Cardiac septum (tissue), 1 donor: ENCODE data around the gene DYNLT2. TPM values are rescaled to one million over a fixed set of nuclear protein-coding genes. Genes with fewer than 3 reads are reported as not detected.

ENCODE experiments used
- DNase-seq: peaks from one replicate; pipeline ENCODE4 v3.0.0-alpha.2; 2020; ENCODE audit warnings: low spot score
- intact Hi-C: fragments of 100-400 bp; cut with DNase I; formaldehyde crosslinking; loops from one replicate; pipeline ENCODE4 v1.14.0; 2022
- total RNA-seq: library from RNA; stranded (reverse); fragmentation: NEBNext Ultra II Directional; extraction: Animal tissue kit (Norgen Biotek cat#: 25700); gene quantifications from one replicate; pipeline ENCODE4 v1.2.1, GENCODE V29; 2021
- donor health status: DM: no; HTN: no; CAD: no.

Gene DYNLT2
- total RNA-seq, 1 donor from 2014 or later: 0.83 TPM

DNA sequence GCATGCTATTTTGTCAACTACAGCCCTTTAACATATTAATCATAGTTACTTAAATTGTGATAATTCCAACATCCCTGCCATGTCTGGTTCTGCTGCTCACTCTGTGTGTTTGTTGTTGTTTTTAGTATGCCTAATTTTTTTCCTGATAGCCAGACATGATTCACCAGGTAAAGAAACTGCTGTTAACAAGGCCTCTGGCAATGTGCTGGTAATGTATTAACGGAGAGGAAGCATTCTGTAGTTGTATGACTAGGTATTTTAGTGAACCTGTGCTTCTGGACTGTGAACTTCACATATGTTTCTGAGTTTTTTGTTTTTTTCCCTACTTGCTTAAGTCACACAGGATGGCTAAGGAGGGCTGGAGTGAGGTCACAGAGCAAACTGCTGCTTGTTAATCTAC is 4.8 kb downstream of the DYNLT2 start:
- no peak for DNase-seq
- intact Hi-C loops: no loop called here

DNA sequence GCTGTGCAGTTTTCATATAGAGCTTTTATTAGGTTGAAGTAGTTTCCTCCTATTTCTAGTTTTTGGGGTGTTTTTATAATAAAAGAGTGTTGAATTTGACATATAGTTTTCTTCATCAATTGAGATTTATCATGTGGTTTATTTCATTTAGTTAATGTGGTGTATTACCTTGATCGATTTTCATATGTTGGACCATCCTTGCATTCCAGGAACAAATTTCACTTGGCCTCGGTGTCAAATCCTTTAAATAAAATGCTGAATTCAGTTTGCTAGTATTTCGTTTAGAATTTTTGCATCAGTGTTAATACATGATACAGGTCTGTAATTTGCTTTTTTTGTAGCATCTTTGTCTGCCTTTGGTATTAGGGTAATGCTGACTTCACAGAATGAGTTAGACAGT is 6.0 kb downstream of the DYNLT2 start:
- DNase-seq: no peak
- intact Hi-C loops: no loop called here

DNA sequence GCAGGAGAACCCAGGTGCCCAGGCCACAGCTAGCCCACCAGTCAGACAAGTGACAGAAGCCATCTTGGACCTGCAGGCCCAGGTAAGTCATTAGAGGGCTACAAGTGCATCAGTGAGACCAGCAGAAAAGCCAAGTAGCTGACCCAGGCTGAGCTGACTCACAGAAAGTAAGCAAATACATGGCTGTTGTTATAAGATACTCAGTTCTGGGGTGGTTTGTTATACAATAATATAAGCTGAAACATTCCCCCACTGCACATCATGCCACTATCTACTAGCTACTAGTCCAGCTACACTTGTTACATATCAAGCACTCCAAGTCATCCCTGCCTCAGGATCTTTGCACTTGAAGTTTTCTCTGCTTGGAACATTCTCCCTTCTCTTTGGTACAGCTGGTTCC is 10.0 kb downstream of the DYNLT2 start:
- DNase-seq: no peak
- intact Hi-C loops: no loop called here

DNA sequence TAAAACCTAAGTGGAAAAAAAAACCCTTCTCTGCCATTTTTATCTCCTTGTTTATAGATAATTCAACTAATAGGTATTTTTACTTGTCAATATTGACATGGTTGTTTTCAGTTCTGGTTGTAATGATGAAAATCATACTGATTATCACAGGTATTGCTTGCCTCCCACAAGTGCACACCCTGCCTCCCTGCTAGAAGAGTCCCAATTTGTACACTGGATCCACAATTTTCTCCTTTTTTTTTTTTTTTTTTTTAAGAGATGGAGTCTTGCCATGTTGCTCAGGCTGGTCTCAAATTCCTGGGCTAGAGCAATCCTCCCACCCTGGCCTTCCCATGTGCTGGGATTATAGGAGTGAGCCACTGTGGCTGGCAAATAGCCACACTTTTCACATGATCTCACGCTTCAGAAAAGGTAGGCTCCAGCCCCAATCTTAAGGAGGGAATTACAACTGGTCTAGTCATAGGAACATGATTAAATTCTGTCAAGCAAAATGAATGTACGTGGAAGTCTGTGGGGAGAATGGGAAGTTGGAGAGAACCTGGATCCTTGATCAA is 12.3 kb downstream of the DYNLT2 start:
- DNase-seq: no peak
- intact Hi-C loops: no loop called here

DNA sequence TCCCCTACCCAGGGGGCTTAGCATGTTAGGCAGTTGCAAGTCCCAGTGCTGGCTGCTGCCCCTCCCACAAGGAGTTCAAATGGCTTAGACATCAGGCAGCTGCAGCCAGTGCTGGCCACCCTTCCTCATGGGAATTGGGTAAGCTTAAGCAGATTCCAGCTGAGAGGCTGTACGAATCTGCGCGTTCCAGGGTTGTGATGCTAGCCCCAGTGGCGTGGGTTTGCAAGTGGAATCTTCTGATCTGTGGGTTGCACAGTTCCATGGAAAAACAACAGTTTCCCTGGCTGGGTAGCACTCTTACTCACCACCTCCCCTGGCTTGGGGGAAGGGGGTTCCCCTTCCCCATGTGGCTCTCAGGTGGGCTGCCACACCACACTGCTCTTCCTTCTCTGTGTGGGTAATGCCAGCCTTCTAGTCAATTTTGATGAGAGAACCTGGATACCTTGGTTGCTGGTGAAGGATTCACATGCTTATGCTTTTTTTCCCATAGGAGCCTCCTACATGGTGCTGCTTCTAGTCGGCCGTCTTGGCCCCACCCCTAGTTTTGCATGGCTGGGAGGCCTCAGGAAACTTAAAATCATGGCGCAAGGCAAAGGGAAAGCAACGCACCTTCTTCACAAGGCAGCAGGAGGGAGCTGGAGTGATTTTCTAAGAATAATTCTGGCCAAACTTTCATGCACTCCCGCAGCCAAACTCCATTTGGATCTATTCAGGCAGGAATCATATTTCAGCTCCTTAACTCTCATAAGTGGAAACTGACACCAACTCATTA is 13.0 kb downstream of the DYNLT2 start:
- intact Hi-C loops: no loop called here
- no peak for DNase-seq

DNA sequence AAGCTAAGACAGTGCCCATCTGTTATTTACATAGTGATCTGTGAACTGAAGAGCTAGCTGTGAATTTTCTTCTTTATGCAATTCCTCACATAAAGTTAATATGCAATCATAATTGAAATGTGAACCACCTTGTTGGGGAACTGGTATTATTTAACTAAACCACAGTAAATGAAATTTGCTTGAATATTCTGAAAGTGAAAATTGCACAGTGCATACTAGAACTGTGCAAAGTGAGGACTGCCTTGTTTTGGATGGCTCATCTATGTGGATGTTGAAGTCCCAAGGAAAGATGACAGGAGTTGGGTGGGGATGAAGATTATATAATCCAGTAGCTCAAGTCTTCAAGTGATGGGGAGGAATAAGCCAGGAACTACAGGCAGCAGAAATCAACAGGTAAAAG is 21.4 kb downstream of the DYNLT2 start:
- intact Hi-C loops: loop anchor here (10.0 kb wide), 1 partner anchor 825 kb away; the partner anchor contains the start of genes PSMB1 and TBP

DNA sequence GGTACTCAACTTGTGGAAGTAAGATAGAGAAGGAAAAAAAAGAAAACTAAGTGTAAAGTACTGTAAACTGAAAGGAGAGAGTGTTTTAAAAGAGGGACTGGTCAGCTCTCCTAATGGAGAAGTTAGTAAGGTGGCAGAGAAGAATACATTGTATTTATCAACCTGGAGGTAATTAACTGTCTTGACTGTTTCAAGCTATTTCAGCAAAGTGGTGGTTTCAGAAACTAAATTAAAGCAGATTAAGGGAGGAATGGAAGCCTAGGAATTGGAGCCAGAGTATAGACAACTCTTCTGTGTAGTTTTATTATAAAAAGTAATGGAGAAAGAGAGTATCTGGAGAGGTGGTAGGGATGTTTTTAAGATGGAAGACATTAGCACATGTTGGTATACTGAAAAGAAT is 24.4 kb downstream of the DYNLT2 start:
- intact Hi-C loops: loop anchor here (10.0 kb wide), 1 partner anchor 828 kb away; the partner anchor contains the start of genes PSMB1 and TBP
- no peak for DNase-seq

More for the DNA sequence above, 21.4 kb downstream of the DYNLT2 start:
- no peak for DNase-seq

DNA sequence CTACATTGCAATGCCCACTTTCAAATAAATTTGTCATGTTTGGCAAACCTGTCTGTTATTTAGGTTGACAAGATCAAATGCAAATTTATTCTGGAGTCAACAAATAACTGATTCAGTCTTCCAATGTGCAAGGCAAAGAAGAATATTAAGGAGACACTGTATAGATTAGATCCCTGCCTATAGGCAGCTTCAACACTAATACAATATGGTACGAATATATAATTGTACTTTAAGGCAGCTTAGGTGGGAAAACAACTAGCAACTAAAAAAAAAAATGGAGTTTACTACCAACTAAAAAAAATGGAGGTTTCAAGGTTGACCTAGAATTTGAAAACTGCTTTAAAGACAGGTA is 25.3 kb downstream of the DYNLT2 start:
- no peak for DNase-seq
- intact Hi-C loops: loop anchor here (10.0 kb wide), 1 partner anchor 829 kb away; the partner anchor contains the start of genes PSMB1 and TBP

DNA sequence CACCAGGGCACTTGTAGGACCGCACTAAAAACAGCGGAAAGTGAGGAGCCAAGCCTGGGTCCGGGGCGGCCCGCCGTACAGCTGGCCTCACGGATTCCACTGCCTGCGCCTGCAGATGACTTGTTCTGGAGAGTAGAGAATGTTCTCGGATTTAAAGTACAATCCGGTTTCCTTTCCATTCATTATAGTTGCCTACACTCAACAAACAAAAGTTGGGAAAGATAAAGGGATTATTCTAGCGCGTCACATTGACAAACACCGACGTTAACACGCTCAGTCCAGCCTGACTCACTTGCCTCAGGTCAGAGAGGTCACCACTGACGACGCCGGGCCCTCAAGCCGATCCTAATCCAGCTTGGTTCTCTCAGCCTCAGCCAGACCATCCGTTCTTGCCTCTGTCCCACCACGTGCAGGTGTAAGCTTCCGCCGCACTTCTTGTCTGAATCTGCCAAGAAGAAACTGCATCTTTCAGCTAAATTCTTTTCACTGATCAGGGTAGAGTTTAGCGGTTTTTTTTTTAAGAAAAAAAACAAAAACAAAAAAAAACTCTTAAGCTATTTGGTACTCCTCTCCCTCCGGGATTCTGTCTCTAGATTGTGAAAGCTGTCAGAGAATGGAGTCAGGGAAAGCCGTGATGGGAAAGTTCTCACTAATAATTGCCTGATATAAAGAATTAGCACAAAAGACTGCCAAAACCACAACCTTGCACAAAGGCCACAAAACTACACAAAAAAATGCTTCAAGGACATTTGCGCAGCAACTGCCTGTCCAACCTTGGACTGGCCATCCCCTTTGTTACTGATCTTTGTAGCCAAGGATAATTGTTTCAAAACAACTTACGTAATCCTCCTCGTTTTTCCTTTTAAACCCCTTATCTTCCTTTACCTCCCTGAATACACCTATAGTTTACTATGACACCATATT is 26.0 kb downstream of the DYNLT2 start:
- no peak for DNase-seq
- intact Hi-C loops: loop anchor here (10.0 kb wide), 1 partner anchor 829 kb away; the partner anchor contains the start of genes PSMB1 and TBP

DNA sequence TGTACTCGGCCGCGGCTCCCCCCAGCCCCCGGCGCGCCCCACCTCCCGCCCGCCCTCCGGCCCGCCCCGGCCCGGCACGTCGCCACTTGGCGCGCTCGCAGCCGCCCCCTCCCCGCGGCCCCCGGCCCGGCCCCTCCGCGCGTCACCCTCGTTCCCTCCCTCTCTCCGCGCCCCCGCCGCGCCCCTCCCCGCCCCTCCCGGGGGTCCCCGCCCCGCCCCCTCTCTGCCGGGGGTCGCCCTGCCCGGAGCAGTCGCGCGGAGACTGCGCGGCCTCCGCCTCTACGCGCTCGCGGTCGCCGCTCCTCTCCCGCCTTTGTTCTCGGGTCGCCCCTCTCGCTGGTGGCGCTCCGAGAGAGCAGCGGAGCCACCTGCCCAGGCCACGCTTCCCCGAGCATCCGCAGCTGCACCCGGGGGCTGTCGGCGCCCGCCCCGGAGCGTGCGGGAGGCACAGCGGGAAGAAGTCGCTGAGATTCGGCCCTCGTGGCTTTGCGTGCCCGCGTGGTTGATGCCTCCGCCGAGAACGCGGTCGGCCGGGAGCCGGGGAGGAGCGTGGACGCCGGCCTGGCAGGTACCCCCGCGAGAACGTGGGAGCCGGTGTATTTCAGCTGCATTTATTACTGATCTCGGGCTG is 26.8 kb downstream of the DYNLT2 start, which contains the start of gene PHF10:
PHF10 (minus strand) TSS at position 7 of the 631 bp plus-strand sequence. CDS start 569 bp downstream, outside the sequence.
- intact Hi-C loops: loop anchor here (10.0 kb wide), 1 partner anchor 830 kb away; the partner anchor contains the start of genes PSMB1 and TBP
- DNase-seq: peak; percentile 80

DNA sequence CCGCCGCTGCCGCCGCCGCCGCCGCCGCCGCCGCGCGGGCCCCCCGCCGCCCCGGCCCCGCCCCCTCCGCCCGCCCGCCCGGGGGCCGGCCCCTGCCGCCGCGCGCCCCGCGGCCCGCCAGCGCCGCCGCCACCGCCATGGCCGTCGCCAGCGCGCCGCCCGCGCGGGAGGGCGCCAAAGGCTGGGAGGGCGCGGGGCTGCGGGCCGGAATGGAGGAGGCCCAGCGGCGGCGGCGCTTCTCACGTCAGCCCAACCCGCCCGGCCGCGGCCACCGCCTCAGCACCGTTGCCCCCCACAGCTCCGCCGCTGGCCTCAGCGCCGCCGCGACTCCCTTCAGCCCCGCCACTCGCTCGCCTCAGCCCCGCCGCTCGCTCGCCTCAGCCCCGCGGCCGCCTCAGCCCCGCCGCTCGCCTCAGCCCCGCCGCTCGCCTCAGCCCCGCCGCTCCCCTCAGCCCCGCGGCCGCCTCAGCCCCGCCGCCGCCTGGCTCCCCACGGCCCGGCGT is 27.3 kb downstream of the DYNLT2 start:
- intact Hi-C loops: loop anchor here (1.0 to 10.0 kb wide), 3 partner anchors 21 to 831 kb away; partner anchors contain the start of genes C6orf120, DYNLT2, ERMARD and PSMB1
- no peak for DNase-seq

DNA sequence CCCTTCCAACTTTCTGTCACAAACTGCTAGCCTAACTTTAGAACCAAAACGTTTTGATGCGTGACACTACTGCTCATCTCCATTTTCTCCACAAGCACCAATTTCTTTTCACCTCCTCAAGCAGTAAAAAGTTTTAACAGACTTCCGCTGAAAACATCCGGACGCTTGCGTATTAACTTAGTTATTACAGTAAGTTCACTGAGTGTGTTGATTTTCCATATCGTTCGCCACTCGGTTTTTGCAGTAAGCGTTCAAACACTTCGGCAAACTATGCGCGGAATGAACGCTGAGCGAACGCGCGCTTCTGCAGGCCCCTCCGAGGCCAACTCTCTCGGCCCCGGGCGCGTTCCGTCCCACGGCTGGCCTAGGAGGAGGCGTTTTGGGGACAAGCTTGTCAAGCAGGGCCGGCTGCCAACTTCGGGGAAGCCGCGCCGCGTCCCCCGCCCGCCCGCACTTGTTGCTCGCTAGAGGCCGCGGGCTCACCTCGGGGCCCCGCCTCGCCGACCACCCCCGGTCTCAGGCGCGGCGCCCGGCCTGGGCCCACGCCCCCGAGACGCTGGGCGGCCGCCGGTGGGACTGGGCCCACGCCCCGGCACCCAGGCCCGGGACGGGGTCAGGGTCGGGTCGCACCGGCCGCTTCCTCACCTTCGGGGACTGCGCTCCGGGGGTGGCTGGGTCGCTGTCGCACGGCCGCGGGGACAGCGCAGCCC is 28.0 kb downstream of the DYNLT2 start:
- DNase-seq: peak; percentile 89
- intact Hi-C loops: loop anchor here (1.0 to 10.0 kb wide), 3 partner anchors 21 to 831 kb away; partner anchors contain the start of genes C6orf120, DYNLT2, ERMARD and PSMB1

DNA sequence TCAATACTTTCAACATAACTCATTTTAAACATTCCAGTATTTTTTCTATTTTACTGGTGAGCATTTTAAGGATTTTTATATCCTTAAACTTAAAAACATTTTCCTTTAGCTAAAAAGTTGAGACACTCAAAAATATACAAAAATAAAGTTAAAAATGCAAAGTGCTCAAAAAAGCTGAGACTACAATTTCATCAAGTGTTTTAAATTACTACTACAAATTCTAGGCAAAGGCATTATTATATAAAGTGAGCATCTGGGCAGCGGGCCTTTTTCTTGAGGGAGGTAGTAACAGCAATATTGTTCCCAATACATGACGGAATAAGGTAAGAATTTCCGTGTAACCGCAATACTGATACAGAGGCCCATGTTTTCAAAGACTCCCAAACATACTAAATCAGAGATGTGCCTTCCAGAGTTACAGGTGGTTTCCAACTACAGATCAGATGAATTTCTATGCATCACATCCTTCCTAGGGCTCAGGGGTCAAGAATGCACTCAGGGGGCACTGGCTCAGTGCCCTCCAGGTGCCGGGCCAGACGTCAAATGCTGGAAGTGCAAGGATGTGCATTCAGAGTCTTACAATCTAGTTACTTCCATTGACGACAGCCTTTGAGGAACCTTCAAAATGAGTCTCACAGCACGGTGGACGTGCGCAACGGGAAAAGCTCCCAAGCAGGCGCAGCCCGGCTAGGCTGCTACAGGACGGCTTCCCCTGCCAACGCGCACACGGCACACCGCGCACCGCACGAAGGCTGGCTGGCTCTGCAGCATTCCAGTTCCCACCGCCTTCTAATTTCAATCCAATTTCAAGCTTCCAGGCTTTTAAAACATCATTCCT is 28.8 kb downstream of the DYNLT2 start:
- DNase-seq: no peak
- intact Hi-C loops: loop anchor here (1.0 to 10.0 kb wide), 3 partner anchors 20 to 832 kb away; partner anchors contain the start of genes C6orf120, DYNLT2, ERMARD and PSMB1

DNA sequence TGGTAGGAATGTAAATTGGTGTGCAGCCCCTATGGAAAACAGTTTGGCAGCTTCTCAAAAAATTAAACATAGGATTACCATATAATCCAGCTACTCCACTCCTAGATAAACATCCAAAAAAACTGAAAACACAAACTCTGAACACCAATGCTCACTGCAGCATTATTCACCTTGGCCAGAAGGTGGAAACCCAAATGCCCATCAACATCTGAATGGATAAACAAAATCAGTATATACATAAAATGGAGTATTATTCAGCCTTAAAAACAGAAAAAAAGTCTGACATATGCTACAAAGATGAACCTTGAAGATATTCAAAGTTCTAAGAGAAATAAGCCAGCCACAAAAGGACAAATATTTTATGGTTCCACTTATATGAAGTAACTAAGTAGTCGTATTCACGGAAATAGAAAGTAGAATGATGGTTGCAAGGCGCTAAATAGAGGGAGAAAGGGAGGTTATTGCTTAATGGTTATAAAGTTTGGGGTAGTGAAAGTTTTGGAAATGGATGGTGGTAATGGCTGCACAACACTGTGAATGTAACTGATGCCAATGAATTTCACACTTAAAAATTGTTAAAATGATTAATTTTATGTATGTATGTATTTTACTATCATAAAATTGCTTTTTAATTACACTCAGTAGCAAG is 31.0 kb downstream of the DYNLT2 start:
- intact Hi-C loops: loop anchor here (10.0 kb wide), 1 partner anchor 834 kb away; the partner anchor contains the start of genes PSMB1 and TBP

DNA sequence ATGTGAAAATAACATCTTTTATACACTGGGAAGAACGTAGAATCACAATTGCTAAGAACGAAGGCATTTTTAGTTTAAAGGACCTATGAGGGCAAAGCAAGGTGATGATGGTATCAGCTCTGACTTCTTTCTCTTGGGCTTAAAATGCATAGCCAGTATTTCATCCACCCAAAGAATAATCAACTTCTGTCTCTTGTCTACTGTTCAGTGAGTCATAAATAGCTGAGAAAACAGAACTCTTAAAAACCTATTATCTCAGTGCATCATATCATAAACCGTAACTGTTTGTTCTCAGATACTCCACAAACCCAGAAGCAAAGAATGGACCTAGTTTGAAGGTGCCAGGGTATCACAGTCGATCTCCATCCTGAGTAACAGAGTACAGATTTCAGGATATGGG is 32.3 kb downstream of the DYNLT2 start:
- intact Hi-C loops: no loop called here
- no peak for DNase-seq

More for the DNA sequence above, 31.0 kb downstream of the DYNLT2 start:
- DNase-seq: no peak

DNA sequence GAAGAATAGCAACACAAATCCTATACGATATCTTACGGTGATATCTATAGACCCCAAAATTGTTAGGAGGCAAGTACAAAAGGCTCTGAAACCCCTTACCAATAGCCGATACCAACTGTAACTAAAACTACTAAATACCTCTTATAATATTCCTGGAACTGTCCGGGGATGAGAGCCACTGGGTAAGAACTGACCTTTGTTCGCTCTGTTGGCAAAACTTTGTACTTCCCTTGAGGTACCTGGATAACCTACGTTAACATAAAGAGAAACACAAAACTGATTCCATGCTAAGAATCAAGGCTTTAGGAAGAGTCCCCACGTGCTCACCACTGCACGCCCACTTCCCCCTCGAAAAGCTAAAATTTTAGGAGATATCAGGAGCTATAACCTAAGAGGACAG is 36.8 kb downstream of the DYNLT2 start:
- intact Hi-C loops: no loop called here

DNA sequence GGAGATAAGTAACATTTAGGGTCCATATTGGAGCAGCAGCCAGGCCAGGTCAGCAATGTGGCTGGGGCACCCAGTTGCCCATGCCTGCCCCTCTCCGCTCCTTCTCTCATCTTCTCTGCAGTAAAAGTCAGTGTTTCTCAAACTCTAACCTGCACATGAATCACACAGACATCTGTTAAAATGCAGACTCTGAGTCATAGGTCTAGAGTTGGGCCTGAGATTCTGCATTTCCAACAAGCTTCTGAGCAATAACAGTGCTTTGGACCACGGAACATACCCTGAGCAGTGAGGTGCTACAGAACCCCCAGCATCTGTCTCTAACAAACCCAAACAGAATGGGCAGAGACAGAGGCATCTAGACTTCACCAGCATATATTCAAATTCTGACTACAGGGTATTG is 37.2 kb downstream of the DYNLT2 start:
- intact Hi-C loops: no loop called here
- DNase-seq: no peak

More for the DNA sequence above, 36.8 kb downstream of the DYNLT2 start:
- no peak for DNase-seq
